WTC11 (cell line): ENCODE data around the gene EGR1. TPM values are rescaled to one million over a fixed set of nuclear protein-coding genes. Genes with fewer than 3 reads are reported as not detected.

Experiments
- ATAC-seq: fragments of 200-7000 bp; cut with Tn5 transposase; 2 replicates; pipeline ENCODE4 v1.10.0; 2021; ENCODE audit warnings: mild to moderate bottlenecking, moderate library complexity
- CTCF ChIA-PET: fragments of 300-600 bp; sonication (Branson Sonifier 250); formaldehyde crosslinking; loops from one replicate; lab custom pipeline; 2021; ENCODE audit warnings: antibody characterized with exemption; lab: Charles Lee
- POLR2A ChIA-PET: fragments of 350-600 bp; sonication (Branson Sonifier 250); formaldehyde crosslinking; loops from one replicate; lab custom pipeline; 2021; ENCODE audit warnings: antibody characterized with exemption; lab: Charles Lee
- DNase-seq: peaks from one replicate; pipeline ENCODE4 v3.0.0; 2021; ENCODE audit warnings: low spot score
- H3K27ac Mint-ChIP-seq: 2 replicates; pipeline ENCODE4 v1.8.0; 2021; ENCODE audit warnings: mixed read lengths
- H3K27me3 Mint-ChIP-seq: 2 replicates; pipeline ENCODE4 v1.8.0; 2021; ENCODE audit warnings: low read depth, mild to moderate bottlenecking, moderate library complexity, mixed read lengths
- H3K36me3 Mint-ChIP-seq: 2 replicates; pipeline ENCODE4 v1.8.0; 2021; ENCODE audit warnings: mixed read lengths
- H3K4me1 Mint-ChIP-seq: 2 replicates; pipeline ENCODE4 v1.8.0; 2022; ENCODE audit warnings: mixed read lengths
- H3K4me3 Mint-ChIP-seq: 2 replicates; pipeline ENCODE4 v1.8.0; 2021; ENCODE audit warnings: mild to moderate bottlenecking, moderate library complexity, mixed read lengths
- H3K9me3 Mint-ChIP-seq: 2 replicates; pipeline ENCODE4 v1.8.0; 2021; ENCODE audit warnings: mixed read lengths
- FOXJ3 ChIP-seq: sonication (generic); formaldehyde crosslinking; IDR thresholded peaks from 2 replicates; pipeline ENCODE4 v1.9.0; 2021; ENCODE audit warnings: missing genetic modification reagents, mild to moderate bottlenecking, borderline replicate concordance
- FOXK1 ChIP-seq: sonication (generic); formaldehyde crosslinking; IDR thresholded peaks from 2 replicates; pipeline ENCODE4 v1.8.0; 2022; ENCODE audit warnings: mild to moderate bottlenecking, moderate library complexity, missing genetic modification reagents
- FOXP1 ChIP-seq: sonication (generic); formaldehyde crosslinking; IDR thresholded peaks from 2 replicates; pipeline ENCODE4 v1.8.0; 2022; ENCODE audit warnings: missing genetic modification reagents, mild to moderate bottlenecking, moderate library complexity, borderline replicate concordance
- GRHL2 ChIP-seq: fragments of 250-450 bp; sonication (Bioruptor Pico); IDR thresholded peaks from 2 replicates; pipeline ENCODE4 v1.8.0; 2022; ENCODE audit warnings: mild to moderate bottlenecking, moderate library complexity; ENCODE audit not compliant: insufficient replicate concordance, severe bottlenecking
- MYBL2 ChIP-seq: sonication (generic); formaldehyde crosslinking; IDR thresholded peaks from 2 replicates; pipeline ENCODE4 v1.8.1; 2023; ENCODE audit warnings: mild to moderate bottlenecking, moderate library complexity, missing genetic modification reagents
- NFE2L1 ChIP-seq: sonication (generic); formaldehyde crosslinking; IDR thresholded peaks from 2 replicates; pipeline ENCODE4 v1.8.1; 2023; ENCODE audit warnings: missing genetic modification reagents
- NR2C2 ChIP-seq: sonication (generic); formaldehyde crosslinking; IDR thresholded peaks from 2 replicates; pipeline ENCODE4 v1.8.0; 2022; ENCODE audit warnings: mild to moderate bottlenecking, missing genetic modification reagents
- NR3C1 ChIP-seq: sonication (generic); formaldehyde crosslinking; conservative IDR thresholded peaks from 2 replicates; pipeline ENCODE4 v1.8.1; 2023; ENCODE audit warnings: low read depth, mild to moderate bottlenecking, missing genetic modification reagents
- RORB ChIP-seq: fragments of 250-450 bp; sonication (Bioruptor Pico); IDR thresholded peaks from 2 replicates; pipeline ENCODE4 v1.9.0; 2021; ENCODE audit warnings: mild to moderate bottlenecking
- SMAD3 ChIP-seq: sonication (generic); formaldehyde crosslinking; IDR thresholded peaks from 2 replicates; pipeline ENCODE4 v1.8.0; 2022; ENCODE audit warnings: missing genetic modification reagents, mild to moderate bottlenecking, borderline replicate concordance
- TEAD4 ChIP-seq: sonication (generic); formaldehyde crosslinking; IDR thresholded peaks from 2 replicates; pipeline ENCODE4 v1.8.0; 2022; ENCODE audit warnings: mild to moderate bottlenecking, missing genetic modification reagents
- ZNF121 ChIP-seq: sonication (generic); formaldehyde crosslinking; IDR thresholded peaks from 2 replicates; pipeline ENCODE4 v1.8.0; 2023; ENCODE audit warnings: missing genetic modification reagents
- ZNF138 ChIP-seq: sonication (generic); formaldehyde crosslinking; conservative IDR thresholded peaks from 2 replicates; pipeline ENCODE4 v1.8.1; 2022; ENCODE audit warnings: mild to moderate bottlenecking, moderate library complexity, missing genetic modification reagents
- ZNF219 ChIP-seq: sonication (generic); formaldehyde crosslinking; IDR thresholded peaks from 2 replicates; pipeline ENCODE4 v1.8.0; 2023; ENCODE audit warnings: missing genetic modification reagents, mild to moderate bottlenecking, borderline replicate concordance
- ZNF317 ChIP-seq: sonication (generic); formaldehyde crosslinking; IDR thresholded peaks from 2 replicates; pipeline ENCODE4 v1.8.1; 2023; ENCODE audit warnings: low read depth, mild to moderate bottlenecking, moderate library complexity, missing genetic modification reagents, borderline replicate concordance
- ZNF396 ChIP-seq: fragments of 250-450 bp; sonication (Bioruptor Pico); IDR thresholded peaks from 2 replicates; pipeline ENCODE4 v1.8.0; 2021; ENCODE audit warnings: mild to moderate bottlenecking, moderate library complexity, borderline replicate concordance
- ZNF671 ChIP-seq: fragments of 250-450 bp; sonication (Bioruptor Pico); IDR thresholded peaks from 2 replicates; pipeline ENCODE4 v1.8.0; 2021; ENCODE audit warnings: mild to moderate bottlenecking
- total RNA-seq: library from RNA; stranded (reverse); gene quantifications from 3 replicates; pipeline ENCODE4 v1.2.3, GENCODE V29; 2021
- TF ChIP-seq, protein P1 (sequence below): sonication (generic); formaldehyde crosslinking; IDR thresholded peaks from 2 replicates; pipeline ENCODE4 v1.8.1; 2022; ENCODE audit warnings: missing genetic modification reagents, borderline replicate concordance
- TF ChIP-seq, protein P2 (sequence below): fragments of 250-450 bp; sonication (Bioruptor Pico); IDR thresholded peaks from 2 replicates; pipeline ENCODE4 v1.9.0; 2021; ENCODE audit warnings: moderate library complexity, mild to moderate bottlenecking, inconsistent platforms, borderline replicate concordance
- TF ChIP-seq, protein P3 (sequence below): sonication (generic); formaldehyde crosslinking; IDR thresholded peaks from 2 replicates; pipeline ENCODE4 v1.8.0; 2022; ENCODE audit warnings: mild to moderate bottlenecking, missing genetic modification reagents
- TF ChIP-seq, protein P4 (sequence below): fragments of 250-450 bp; sonication (Bioruptor Pico); IDR thresholded peaks from 2 replicates; pipeline ENCODE4 v2.1.2; 2022; ENCODE audit warnings: mild to moderate bottlenecking, moderate library complexity

The EGR1 gene
- total RNA-seq, 1 experiment from 2014 or later: 15.7 TPM

DNA sequence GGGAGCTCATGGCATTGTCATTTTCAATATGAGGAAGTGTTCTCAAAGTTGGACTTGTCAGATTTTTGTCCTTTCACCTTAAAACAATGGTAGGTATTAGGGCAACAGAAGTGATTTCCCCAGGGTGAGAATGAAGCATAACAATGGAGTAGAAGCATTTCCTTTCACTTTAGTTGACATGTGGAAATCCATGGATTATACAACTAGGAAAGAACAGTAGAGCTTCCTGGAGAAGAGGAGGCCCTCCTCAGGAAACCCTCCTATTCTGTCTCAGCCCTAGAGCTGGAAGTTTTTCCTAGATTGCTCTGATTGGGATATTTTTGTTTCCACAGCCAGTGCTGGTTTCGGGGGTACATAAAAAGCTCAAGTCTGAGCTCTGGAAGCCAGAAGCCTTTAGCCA lies 40.2 kb upstream of the EGR1 start:
- no peaks in the 10 kb centered on the region for H3K9me3 Mint-ChIP-seq
- CTCF ChIA-PET: interaction anchor here (0.8 kb wide), 1 partner anchor 25 kb away, joined by 4 read pairs; no protein-coding TSS in a partner anchor
- POLR2A ChIA-PET: no interaction called here
- DNase-seq: no peak
- no peaks in the 10 kb centered on the region for H3K27me3 Mint-ChIP-seq
- no peak for TF ChIP-seq FOXJ3 (CRISPR knock-in tag)
- no peak for TF ChIP-seq ZNF121 (CRISPR knock-in tag)
- no peak for TF ChIP-seq ZNF671 (CRISPR knock-in tag)
- no peak for TF ChIP-seq ZNF317
- no peak for TF ChIP-seq FOXK1 (CRISPR knock-in tag)
- no peak for TF ChIP-seq FOXP1 (CRISPR knock-in tag)
- TF ChIP-seq TEAD4: no peak
- TF ChIP-seq GRHL2 (CRISPR knock-in tag): no peak
- no peak for TF ChIP-seq NFE2L1 (CRISPR knock-in tag)
- TF ChIP-seq NR2C2 (CRISPR knock-in tag): no peak
- no peak for TF ChIP-seq ZNF219 (CRISPR knock-in tag)
- TF ChIP-seq, protein P1, sequence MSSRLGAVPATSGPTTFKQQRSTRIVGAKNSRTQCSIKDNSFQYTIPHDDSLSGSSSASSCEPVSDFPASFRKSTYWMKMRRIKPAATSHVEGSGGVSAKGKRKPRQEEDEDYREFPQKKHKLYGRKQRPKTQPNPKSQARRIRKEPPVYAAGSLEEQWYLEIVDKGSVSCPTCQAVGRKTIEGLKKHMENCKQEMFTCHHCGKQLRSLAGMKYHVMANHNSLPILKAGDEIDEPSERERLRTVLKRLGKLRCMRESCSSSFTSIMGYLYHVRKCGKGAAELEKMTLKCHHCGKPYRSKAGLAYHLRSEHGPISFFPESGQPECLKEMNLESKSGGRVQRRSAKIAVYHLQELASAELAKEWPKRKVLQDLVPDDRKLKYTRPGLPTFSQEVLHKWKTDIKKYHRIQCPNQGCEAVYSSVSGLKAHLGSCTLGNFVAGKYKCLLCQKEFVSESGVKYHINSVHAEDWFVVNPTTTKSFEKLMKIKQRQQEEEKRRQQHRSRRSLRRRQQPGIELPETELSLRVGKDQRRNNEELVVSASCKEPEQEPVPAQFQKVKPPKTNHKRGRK: no peak
- TF ChIP-seq, protein P2, sequence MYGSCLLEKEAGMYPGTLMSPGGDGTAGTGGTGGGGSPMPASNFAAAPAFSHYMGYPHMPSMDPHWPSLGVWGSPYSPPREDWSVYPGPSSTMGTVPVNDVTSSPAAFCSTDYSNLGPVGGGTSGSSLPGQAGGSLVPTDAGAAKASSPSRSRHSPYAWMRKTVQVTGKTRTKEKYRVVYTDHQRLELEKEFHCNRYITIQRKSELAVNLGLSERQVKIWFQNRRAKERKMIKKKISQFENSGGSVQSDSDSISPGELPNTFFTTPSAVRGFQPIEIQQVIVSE: no peak
- TF ChIP-seq, protein P3, sequence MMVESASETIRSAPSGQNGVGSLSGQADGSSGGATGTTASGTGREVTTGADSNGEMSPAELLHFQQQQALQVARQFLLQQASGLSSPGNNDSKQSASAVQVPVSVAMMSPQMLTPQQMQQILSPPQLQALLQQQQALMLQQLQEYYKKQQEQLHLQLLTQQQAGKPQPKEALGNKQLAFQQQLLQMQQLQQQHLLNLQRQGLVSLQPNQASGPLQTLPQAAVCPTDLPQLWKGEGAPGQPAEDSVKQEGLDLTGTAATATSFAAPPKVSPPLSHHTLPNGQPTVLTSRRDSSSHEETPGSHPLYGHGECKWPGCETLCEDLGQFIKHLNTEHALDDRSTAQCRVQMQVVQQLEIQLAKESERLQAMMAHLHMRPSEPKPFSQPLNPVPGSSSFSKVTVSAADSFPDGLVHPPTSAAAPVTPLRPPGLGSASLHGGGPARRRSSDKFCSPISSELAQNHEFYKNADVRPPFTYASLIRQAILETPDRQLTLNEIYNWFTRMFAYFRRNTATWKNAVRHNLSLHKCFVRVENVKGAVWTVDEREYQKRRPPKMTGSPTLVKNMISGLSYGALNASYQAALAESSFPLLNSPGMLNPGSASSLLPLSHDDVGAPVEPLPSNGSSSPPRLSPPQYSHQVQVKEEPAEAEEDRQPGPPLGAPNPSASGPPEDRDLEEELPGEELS (CRISPR knock-in tag): no peak
- no peak for TF ChIP-seq SMAD3 (CRISPR knock-in tag)
- TF ChIP-seq, protein P4, sequence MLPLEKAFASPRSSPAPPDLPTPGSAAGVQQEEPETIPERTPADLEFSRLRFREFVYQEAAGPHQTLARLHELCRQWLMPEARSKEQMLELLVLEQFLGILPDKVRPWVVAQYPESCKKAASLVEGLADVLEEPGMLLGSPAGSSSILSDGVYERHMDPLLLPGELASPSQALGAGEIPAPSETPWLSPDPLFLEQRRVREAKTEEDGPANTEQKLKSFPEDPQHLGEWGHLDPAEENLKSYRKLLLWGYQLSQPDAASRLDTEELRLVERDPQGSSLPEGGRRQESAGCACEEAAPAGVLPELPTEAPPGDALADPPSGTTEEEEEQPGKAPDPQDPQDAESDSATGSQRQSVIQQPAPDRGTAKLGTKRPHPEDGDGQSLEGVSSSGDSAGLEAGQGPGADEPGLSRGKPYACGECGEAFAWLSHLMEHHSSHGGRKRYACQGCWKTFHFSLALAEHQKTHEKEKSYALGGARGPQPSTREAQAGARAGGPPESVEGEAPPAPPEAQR (CRISPR knock-in tag): no peak
- no peak for TF ChIP-seq MYBL2 (CRISPR knock-in tag)
- no peak for TF ChIP-seq ZNF138
- no peak for TF ChIP-seq RORB
- no peak for TF ChIP-seq NR3C1 (CRISPR knock-in tag)
- TF ChIP-seq, all 79 proteins: peak for 0
- ATAC-seq: no peak
- Mint-ChIP-seq H3K4me1 (no peaks in the 10 kb centered on the region), H3K27ac (no peak overlapping the region), H3K36me3 (peaks cover 76% of the 10 kb centered on the region), H3K4me3 (no peak overlapping the region)

DNA sequence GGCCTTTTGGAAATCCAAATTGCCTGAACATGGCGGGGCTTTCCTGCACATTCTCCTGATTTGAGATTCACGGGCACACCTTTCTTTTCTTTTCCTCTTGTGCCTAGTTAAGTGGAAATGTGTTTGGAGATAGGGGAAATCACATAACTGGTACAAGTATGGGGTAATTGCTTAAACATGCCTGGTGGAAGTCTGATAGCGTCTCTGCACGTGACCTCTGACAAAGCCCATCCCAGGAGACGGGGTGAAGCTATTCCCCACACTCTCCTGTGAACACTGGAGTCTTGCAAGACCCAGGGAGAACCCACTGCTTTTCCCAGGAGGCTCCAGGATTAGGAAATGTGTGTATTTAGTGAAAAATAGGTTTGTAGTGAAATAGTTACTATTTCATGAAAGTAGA lies 29.3 kb upstream of the EGR1 start:
- no peak for DNase-seq
- H3K36me3 Mint-ChIP-seq: peaks cover 45% of the 10 kb centered on the region
- no peak for ATAC-seq
- peaks cover 19% of the 10 kb centered on the region for H3K4me1 Mint-ChIP-seq
- no peaks in the 10 kb centered on the region for H3K27me3 Mint-ChIP-seq
- POLR2A ChIA-PET: no interaction called here
- CTCF ChIA-PET: no interaction called here
- no peak overlapping the region for H3K4me3 Mint-ChIP-seq
- no peak overlapping the region; the same call in 1 of the 2 replicates for H3K27ac Mint-ChIP-seq
- TF ChIP-seq ZNF121 (CRISPR knock-in tag): no peak
- no peak for TF ChIP-seq ZNF396 (CRISPR knock-in tag)
- H3K9me3 Mint-ChIP-seq: no peaks in the 10 kb centered on the region
